Testis (tissue), 3 donors: Measurements from ENCODE around the gene SLX9. TPM values are rescaled to one million over a fixed set of nuclear protein-coding genes. Genes with fewer than 3 reads are reported as not detected.

ENCODE experiments used
- DNase-seq: peaks from one replicate; pipeline ENCODE4 v3.0.0-alpha.2; 2019
- H3K27ac ChIP-seq, 2 donors: fragments of 200-600 bp; sonication (generic); one replicate each; pipeline ENCODE4 v1.5.1; 2019
- H3K27me3 ChIP-seq: fragments of 200-600 bp; sonication (generic); one replicate; pipeline ENCODE4 v1.5.1; 2019
- H3K36me3 ChIP-seq: fragments of 200-600 bp; sonication (generic); one replicate; pipeline ENCODE4 v1.5.1; 2017; ENCODE audit warnings: low read depth; ENCODE audit errors: missing control alignments
- H3K4me1 ChIP-seq: fragments of 200-600 bp; sonication (generic); one replicate; pipeline ENCODE4 v1.5.1; 2019
- H3K4me3 ChIP-seq, 2 donors: fragments of 200-600 bp; sonication (generic); one replicate each; pipeline ENCODE4 v1.5.1; 2017 to 2019
- H3K9me3 ChIP-seq: fragments of 200-600 bp; sonication (generic); one replicate; pipeline ENCODE4 v1.5.1; 2017
- CTCF ChIP-seq, 3 experiments: fragments of 450-650 bp in 2 of 3; fragments of 200-600 bp in 1 of 3; sonication (generic) in 1 of 3; IDR thresholded peaks; one replicate each; pipeline ENCODE4 v1.5.1; 2016 to 2019; ENCODE audit warnings: antibody characterized with exemption in 3 of 3, mild to moderate bottlenecking in 2 of 3, moderate library complexity in 1 of 3
- POLR2A ChIP-seq: fragments of 450-650 bp; IDR thresholded peaks from one replicate; pipeline ENCODE4 v1.6.1; 2017; ENCODE audit warnings: antibody characterized with exemption, mild to moderate bottlenecking, moderate library complexity
- WGBS, 2 donors: methylation state at CpG; one replicate each; pipeline ENCODE4 v1.1.5; 2018; 5-methylcytosine and 5-hydroxymethylcytosine counted together
- intact Hi-C: fragments of 100-400 bp; cut with DNase I; formaldehyde crosslinking; loops from one replicate; pipeline ENCODE4 v1.15.1; 2023; ENCODE audit warnings: low total_unique reads
- polyA plus RNA-seq: library from polyadenylated mRNA; stranded (reverse); fragments of 350-450 nt; fragmentation: Illumina TruSeq; extraction: RNeasy Lipid Tissue Mini Kit (QIAGEN cat#74804); gene quantifications from one replicate; pipeline ENCODE4 v1.2.3, GENCODE V29; 2014; ENCODE audit warnings: low read depth, low replicate concordance; ENCODE audit not compliant: insufficient read depth
- total RNA-seq, 2 donors: library from RNA; depleted of rRNA; stranded (reverse); fragments of >200 nt; gene quantifications; one replicate each; pipeline ENCODE4 v1.2.3, GENCODE V29; 2016

Gene SLX9
- total and polyA plus RNA-seq, 3 donors from 2014 or later = 30.8 to 46.2 (median 31.9) TPM

- Histone ChIP-seq H3K4me1 (no peaks in the 10 kb centered on the region), H3K27ac (no peak overlapping the region), H3K4me3 (no peak overlapping the region), H3K27me3 (no peaks in the 10 kb centered on the region), H3K36me3 (no peaks in the 10 kb centered on the region), H3K9me3 (no peaks in the 10 kb centered on the region)
- intact Hi-C loops = no loop called here
- 86 to 93% methylated on average over 13 to 14 of the region's 14 CpGs for WGBS, 2 donors
- no peak for TF ChIP-seq CTCF (IDR thresholded peaks at IDR 0.05)
- TF ChIP-seq POLR2A = no peak
- DNase-seq = no peak
These were observed 75.1 kb downstream of the SLX9 start for GRCh38 chr21:45014747-45015468.

DNA sequence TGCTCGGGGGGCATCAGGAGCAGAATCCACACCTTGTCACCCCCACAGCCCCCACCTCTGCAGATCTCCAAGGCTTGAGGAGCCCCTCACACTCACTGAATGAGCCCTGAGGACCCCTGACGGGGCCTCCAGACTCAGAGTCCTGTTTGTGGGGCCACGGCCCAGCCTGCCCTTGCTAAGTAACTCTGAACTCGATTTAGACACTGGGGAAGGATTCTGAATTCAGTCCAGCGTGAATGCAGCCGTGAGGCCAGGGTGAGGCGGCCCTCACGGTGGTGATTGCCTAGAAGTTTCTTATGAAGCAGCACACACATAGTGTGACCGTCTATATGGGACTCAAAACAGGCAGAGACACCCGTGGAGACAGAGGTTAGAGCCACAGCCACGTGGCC is 75.6 kb downstream of the SLX9 start:
- intact Hi-C loops = no loop called here
- TF ChIP-seq POLR2A (no peak), CTCF (IDR thresholded peaks at IDR 0.05) (no peak)
- no peaks in the 10 kb centered on the region for H3K27me3 ChIP-seq
- 92% methylated on average over 11 of the region's 11 CpGs for WGBS, 2 donors
- H3K27ac ChIP-seq = no peak overlapping the region
- no peaks in the 10 kb centered on the region for H3K4me1 ChIP-seq
- no peaks in the 10 kb centered on the region for H3K36me3 ChIP-seq
- no peak for DNase-seq
- no peak overlapping the region for H3K4me3 ChIP-seq
- H3K9me3 ChIP-seq = no peaks in the 10 kb centered on the region

- no peak overlapping the region for H3K27ac ChIP-seq
- no peak overlapping the region for H3K4me3 ChIP-seq
- no peak for DNase-seq
- H3K4me1 ChIP-seq = no peaks in the 10 kb centered on the region
- no peak for TF ChIP-seq POLR2A
- no peak for TF ChIP-seq CTCF (IDR thresholded peaks at IDR 0.05)
- no peaks in the 10 kb centered on the region for H3K9me3 ChIP-seq
- no peaks in the 10 kb centered on the region for H3K36me3 ChIP-seq
- no peaks in the 10 kb centered on the region for H3K27me3 ChIP-seq
- 84 to 97% methylated on average over 6 to 7 of the region's 7 CpGs for WGBS, 2 donors
- intact Hi-C loops = no loop called here
These were observed 76.2 kb downstream of the SLX9 start for GRCh38 chr21:45016031-45016405.

DNA sequence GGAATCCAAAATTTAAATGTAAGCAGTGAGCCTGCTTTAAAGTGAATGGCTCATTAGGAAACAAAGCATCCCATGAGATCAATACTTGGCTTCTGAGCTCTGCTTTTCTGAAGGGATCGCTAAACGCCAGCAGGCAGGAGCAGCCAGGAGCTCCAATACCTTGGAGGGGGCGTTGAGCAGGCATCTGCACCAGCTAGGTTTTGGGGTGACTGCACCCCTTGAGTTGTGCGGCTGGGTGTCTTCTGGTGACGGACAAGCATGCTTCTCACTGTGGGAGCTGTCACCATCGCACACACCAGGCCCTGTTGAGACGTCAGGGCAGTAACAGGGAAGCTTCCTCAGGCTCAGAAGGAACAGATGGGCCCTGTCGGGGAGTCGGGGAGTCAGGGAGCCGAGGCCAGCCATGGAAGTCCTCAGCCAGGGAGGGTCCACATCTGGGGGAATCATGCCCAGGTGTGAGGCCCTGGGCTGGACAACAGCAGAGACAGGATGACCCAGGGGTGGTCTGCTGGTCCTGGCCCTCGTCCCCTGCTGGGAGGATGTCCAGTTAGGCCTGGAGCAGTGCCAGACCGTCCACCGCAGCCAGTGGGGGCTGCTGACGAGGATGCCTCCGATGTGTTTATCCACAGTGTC is 76.7 kb downstream of the SLX9 start:
- DNase-seq = no peak
- intact Hi-C loops = no loop called here
- no peak overlapping the region for H3K27ac ChIP-seq
- H3K9me3 ChIP-seq = no peaks in the 10 kb centered on the region
- WGBS, 2 donors = 70% methylated on average over 8 to 15 of the region's 15 CpGs
- TF ChIP-seq POLR2A (no peak), CTCF (IDR thresholded peaks at IDR 0.05) (no peak)
- H3K4me1 ChIP-seq = no peaks in the 10 kb centered on the region
- H3K4me3 ChIP-seq = no peak overlapping the region
- H3K36me3 ChIP-seq = no peaks in the 10 kb centered on the region
- H3K27me3 ChIP-seq = no peaks in the 10 kb centered on the region
